Epithelial cell of proximal tubule (primary cell): Measurements from ENCODE around the gene ALCAM. TPM values are rescaled to one million over a fixed set of nuclear protein-coding genes. Genes with fewer than 3 reads are reported as not detected.

Experiments used
- DNase-seq: peaks from one replicate; pipeline ENCODE4 v3.0.0-alpha.2; 2011; ENCODE audit warnings: low read depth
- H3K4me3 ChIP-seq: 2 replicates; pipeline ENCODE4 v1.5.1; 2011; ENCODE audit warnings: low read depth, mild to moderate bottlenecking, low read length
- total RNA-seq: library from RNA; depleted of rRNA; stranded (reverse); fragments of >200 nt; gene quantifications from 2 replicates; pipeline ENCODE4 v1.2.3, GENCODE V29; 2015
- TF ChIP-seq, protein P1 (sequence below): conservative IDR thresholded peaks from 2 replicates; pipeline ENCODE4 v1.5.1; 2012; ENCODE audit warnings: low read depth, mild to moderate bottlenecking, low read length

ALCAM gene
- total RNA-seq, 1 donor from 2014 or later = 121 TPM

GRCh38 chr3:105539897-105540296, 173.2 kb downstream of the ALCAM start:
- no peak for DNase-seq
- TF ChIP-seq, protein P1, sequence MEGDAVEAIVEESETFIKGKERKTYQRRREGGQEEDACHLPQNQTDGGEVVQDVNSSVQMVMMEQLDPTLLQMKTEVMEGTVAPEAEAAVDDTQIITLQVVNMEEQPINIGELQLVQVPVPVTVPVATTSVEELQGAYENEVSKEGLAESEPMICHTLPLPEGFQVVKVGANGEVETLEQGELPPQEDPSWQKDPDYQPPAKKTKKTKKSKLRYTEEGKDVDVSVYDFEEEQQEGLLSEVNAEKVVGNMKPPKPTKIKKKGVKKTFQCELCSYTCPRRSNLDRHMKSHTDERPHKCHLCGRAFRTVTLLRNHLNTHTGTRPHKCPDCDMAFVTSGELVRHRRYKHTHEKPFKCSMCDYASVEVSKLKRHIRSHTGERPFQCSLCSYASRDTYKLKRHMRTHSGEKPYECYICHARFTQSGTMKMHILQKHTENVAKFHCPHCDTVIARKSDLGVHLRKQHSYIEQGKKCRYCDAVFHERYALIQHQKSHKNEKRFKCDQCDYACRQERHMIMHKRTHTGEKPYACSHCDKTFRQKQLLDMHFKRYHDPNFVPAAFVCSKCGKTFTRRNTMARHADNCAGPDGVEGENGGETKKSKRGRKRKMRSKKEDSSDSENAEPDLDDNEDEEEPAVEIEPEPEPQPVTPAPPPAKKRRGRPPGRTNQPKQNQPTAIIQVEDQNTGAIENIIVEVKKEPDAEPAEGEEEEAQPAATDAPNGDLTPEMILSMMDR = no peak
- no peak overlapping the region for H3K4me3 ChIP-seq

DNA sequence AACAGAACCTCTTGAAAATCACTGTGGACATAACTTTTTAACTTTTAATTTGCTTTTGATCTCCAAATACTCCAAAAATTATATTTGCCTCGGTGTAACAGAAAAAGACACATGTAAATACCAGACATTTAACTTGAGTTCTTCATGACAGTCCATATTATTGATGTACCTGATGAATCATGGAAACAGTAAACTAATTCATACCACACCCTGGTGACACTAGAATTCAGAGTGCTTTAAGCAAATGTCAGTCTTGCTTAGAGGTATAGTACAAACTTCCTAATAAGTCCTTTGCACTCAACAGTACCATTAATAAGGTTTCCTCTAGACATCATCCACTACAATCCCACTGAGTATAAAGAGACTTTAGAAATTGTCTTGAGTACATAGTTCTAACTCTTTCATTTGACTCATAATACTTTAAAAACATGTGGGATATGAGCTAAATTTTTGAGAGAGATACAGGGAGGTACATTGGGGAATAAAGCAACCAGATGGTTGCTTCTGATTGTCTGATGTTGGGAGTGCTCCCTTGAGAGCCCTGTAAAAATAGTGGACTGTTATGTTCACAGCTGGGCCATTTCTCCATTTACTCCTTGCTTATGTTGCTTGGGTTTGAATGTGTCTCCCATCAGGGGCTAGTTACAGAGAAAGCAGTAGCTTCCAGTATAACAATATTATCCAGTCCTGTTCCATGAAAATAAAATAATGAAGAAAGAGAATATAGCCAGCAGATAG, 175.7 kb downstream of the ALCAM start:
- no peak for DNase-seq

DNA sequence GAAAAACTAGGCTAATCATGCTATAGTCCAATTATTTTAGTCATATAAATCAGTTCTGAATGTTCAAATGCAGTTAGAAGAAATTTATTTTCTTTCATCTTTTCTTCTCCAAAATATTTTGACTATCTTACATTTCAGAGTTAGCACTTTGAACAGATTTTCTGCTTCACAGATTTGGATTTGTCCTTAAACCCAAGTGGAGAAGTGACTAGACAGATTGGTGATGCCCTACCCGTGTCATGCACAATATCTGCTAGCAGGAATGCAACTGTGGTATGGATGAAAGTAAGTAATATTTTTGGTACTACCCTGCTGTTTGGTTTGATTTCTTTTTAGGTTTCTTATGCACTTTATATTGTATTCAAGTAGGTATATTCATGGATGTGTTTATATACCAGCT, 178.3 kb downstream of the ALCAM start:
- TF ChIP-seq, protein P1 = no peak
- H3K4me3 ChIP-seq = no peak overlapping the region
- DNase-seq = no peak

More for the DNA sequence above, 175.7 kb downstream of the ALCAM start:
- TF ChIP-seq, protein P1 = no peak
- H3K4me3 ChIP-seq = no peak overlapping the region

DNA sequence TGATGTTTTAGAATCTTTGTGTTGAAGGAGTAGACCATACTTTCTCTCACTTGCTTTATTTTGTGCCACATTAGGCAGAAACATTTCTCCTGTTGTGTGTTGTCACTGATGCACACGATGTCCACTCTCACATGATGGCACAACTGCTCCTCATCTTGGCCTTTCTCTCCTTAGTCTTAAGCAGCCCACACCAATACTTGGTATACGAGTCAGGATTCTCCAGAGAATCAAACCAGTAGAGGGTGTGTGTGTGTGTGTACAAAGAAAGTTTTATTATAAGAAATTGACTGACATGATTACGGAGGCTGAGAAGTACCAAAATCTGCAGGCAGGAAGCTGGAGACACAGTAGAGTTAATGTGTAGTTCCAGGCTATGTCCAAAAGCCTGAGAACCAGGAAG, 187.1 kb downstream of the ALCAM start:
- no peak overlapping the region for H3K4me3 ChIP-seq
- no peak for DNase-seq
- TF ChIP-seq, protein P1 = no peak

DNA sequence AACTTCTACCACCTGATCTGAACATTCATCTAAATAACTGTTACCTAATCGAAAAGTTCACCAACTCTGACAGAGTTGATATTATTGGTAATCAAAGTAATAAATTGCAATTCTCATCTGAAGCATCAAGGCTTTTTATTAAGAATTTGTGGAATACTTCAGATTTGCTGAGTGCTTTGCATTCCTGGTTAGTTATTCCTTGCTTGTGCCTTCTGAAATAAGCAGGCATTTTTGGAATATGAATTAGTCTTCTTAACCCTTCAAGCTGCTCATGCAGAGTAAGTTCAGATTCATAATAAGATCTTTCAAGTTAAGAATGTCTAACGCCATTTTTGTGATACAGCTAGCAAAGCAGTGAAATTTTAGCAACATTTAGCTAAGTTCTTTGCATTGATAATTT, 188.5 kb downstream of the ALCAM start:
- H3K4me3 ChIP-seq = no peak overlapping the region
- DNase-seq = no peak
- TF ChIP-seq, protein P1 = no peak

GRCh38 chr3:105559856-105560255, 193.1 kb downstream of the ALCAM start:
- TF ChIP-seq, protein P1 = no peak
- no peak for DNase-seq
- no peak overlapping the region for H3K4me3 ChIP-seq

DNA sequence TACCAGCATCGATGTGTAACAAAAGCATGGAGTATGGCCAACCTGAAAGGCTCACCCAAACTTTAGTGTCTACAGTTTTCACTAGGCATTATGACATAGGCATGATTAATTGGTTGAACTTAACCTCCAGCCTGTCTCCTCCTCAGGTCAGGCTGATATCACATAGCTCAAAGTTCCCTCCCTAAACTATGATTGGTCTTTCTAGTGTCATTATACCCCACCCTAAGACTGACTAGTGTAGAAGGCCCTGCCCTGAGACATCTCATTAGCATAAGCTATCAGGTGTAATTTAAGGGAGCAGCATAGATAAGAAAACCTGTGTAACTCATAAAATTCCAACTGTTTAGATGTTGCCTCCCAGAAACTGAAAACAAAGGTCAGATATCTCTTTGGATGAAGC, 195.2 kb downstream of the ALCAM start:
- DNase-seq = no peak
- H3K4me3 ChIP-seq = no peak overlapping the region
- TF ChIP-seq, protein P1 = no peak
